ENCODE results near the gene ASPN.

Gene ASPN

DNA sequence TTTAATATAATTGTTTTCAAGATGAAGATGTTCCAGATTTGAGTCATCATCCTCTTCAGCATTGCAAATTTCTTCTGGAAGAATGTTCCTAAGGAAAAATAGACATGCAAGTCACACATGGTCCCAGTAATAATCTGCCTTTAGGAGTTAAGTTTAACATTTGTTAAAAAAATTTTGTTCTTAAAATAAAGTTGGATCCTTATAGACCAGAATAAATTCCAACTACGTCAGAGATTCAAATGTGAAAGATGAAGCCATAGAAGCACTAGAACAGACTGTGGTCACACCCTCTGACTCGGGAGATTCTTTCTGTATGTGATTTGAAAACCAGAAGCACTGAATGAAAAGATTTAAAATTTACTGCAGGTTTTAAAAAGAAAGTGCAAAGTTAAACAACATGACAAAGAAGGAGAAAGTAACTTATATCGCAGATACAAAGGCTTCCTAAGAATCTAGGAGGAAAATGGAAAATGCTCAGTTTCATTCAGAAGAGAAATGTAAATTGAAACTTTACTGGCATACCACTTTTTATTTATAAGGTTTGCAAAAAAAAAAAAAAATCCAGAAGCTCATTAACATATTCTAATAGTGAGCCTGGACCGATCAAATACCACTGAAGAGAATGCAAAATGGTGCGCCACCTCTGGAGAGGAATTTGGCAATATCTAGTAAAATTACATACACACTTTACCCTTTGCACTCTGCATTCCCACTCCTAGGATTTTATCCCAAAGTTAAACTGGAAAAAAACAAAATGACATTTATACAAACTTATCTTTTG lies 14.3 kb upstream of the ASPN start:
- no peak for DNase-seq
- in situ Hi-C loops (cut with HindIII; ENCODE audit: low pct_ligation_motif_present, low sequenced_read_pairs): no loop called here
- Histone ChIP-seq H3K27ac (no peak overlapping the region), H3K4me3 (ENCODE audit: low read depth, low read length) (no peak overlapping the region), H3K36me3 (replicated peaks) (no peaks in the 10 kb centered on the region), H3K27me3 (replicated peaks) (no peaks in the 10 kb centered on the region)
- TF ChIP-seq, protein P1, sequence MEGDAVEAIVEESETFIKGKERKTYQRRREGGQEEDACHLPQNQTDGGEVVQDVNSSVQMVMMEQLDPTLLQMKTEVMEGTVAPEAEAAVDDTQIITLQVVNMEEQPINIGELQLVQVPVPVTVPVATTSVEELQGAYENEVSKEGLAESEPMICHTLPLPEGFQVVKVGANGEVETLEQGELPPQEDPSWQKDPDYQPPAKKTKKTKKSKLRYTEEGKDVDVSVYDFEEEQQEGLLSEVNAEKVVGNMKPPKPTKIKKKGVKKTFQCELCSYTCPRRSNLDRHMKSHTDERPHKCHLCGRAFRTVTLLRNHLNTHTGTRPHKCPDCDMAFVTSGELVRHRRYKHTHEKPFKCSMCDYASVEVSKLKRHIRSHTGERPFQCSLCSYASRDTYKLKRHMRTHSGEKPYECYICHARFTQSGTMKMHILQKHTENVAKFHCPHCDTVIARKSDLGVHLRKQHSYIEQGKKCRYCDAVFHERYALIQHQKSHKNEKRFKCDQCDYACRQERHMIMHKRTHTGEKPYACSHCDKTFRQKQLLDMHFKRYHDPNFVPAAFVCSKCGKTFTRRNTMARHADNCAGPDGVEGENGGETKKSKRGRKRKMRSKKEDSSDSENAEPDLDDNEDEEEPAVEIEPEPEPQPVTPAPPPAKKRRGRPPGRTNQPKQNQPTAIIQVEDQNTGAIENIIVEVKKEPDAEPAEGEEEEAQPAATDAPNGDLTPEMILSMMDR (IDR thresholded peaks at IDR 0.05; ENCODE audit: low read depth, low read length, missing control alignments): no peak

- DNase-seq: no peak
- TF ChIP-seq, protein P1 (IDR thresholded peaks at IDR 0.05; ENCODE audit: low read depth, low read length, missing control alignments): no peak
- H3K4me3 ChIP-seq (ENCODE audit: low read depth, low read length): no peak overlapping the region
- H3K36me3 ChIP-seq (replicated peaks): no peaks in the 10 kb centered on the region
- no peak overlapping the region for H3K27ac ChIP-seq
- H3K27me3 ChIP-seq (replicated peaks): no peaks in the 10 kb centered on the region
- in situ Hi-C loops (cut with HindIII; ENCODE audit: low pct_ligation_motif_present, low sequenced_read_pairs): no loop called here
Measured at GRCh38 chr9:92494856-92495255, 12.6 kb upstream of the ASPN start.

DNA sequence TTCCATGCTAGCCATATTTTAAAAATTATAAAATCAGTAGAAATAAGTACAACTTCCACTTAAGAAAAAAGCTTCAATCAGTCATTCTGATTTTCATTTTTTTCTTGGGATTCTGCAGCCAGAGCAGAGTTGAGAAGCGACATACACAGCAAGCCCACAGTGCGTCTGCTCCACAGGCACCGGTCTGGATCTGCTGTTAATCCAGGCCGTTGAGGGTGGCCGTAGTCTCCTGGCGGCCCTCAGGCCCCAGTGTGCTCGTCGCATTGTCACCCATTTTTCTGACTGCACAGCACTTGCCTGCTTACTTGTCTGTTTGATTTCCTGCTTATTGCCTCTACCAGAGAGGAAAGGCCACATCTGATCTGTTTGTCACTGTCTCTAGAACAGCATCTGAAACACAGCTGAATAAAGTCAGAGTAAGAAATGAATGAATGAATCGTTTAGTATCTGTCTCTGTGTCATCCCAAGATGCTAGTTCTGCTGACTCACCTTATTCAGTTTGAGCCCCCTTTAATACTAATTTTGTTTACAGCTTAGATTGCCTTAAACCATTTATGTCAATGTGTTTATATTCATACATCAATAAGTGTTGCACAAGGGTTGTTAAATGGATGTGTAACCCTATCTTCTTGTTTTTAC lies 11.6 kb upstream of the ASPN start:
- Histone ChIP-seq H3K4me3 (ENCODE audit: low read depth, low read length) (no peak overlapping the region), H3K36me3 (replicated peaks) (no peaks in the 10 kb centered on the region), H3K27ac (no peak overlapping the region), H3K27me3 (replicated peaks) (no peaks in the 10 kb centered on the region)
- in situ Hi-C loops (cut with HindIII; ENCODE audit: low pct_ligation_motif_present, low sequenced_read_pairs): no loop called here
- TF ChIP-seq, protein P1 (IDR thresholded peaks at IDR 0.05; ENCODE audit: low read depth, low read length, missing control alignments): no peak
- DNase-seq: no peak

DNA sequence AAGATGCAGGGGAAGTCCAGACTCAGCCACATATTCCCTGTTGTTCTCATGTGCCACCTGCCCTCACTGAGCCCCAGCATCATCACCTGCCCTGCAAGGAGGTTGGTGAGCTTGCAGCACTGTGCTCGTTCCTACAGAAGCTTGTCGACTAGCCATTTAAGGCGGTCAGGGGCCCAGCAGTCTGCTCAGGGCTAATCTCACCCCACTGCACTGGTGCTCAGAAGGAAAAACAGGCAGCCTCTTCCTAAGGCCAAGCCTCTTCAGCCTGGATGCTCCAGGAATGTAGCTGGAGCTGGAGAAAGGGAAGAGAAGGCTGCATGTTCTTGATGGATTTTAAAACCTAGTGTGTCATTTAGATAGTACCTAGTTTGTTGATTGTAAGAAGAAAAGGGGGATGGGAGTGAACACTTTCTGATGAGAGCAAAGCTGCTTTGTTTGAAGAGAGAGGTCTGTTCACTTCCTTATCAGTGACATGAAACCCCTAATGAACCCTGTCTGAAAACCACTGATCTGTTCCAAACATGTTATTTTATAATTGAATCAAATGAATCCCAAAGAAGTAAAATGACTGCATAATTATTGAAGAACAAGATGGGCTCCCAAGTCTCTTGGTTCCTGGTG lies 10.6 kb upstream of the ASPN start:
- Histone ChIP-seq H3K4me3 (ENCODE audit: low read depth, low read length) (no peak overlapping the region), H3K27me3 (replicated peaks) (no peaks in the 10 kb centered on the region), H3K27ac (no peak overlapping the region), H3K36me3 (replicated peaks) (no peaks in the 10 kb centered on the region)
- DNase-seq: no peak
- TF ChIP-seq, protein P1 (IDR thresholded peaks at IDR 0.05; ENCODE audit: low read depth, low read length, missing control alignments): no peak
- in situ Hi-C loops (cut with HindIII; ENCODE audit: low pct_ligation_motif_present, low sequenced_read_pairs): no loop called here

- TF ChIP-seq, protein P1 (IDR thresholded peaks at IDR 0.05; ENCODE audit: low read depth, low read length, missing control alignments): no peak
- Histone ChIP-seq H3K4me3 (ENCODE audit: low read depth, low read length) (no peak overlapping the region), H3K27ac (peak overlapping the region; percentile 3), H3K36me3 (replicated peaks) (no peaks in the 10 kb centered on the region), H3K27me3 (replicated peaks) (no peaks in the 10 kb centered on the region)
- DNase-seq: no peak
- in situ Hi-C loops (cut with HindIII; ENCODE audit: low pct_ligation_motif_present, low sequenced_read_pairs): no loop called here
Measured at GRCh38 chr9:92488681-92489550, 6.6 kb upstream of the ASPN start.
